IPS-18c (cell line): ENCODE measurements around the gene GCLC.
"Not testable (repeated sequence)": the region's sequence is repeated elsewhere in the genome, so short reads cannot be mapped to it uniquely, and the experiment has no call there.

ENCODE experiments used
- H3K4me3 ChIP-seq: 2 replicates; pipeline ENCODE4 v1.7.0; 2013; ENCODE audit warnings: low read depth, mild to moderate bottlenecking, low read length, moderate library complexity; ENCODE audit not compliant: insufficient read depth
- H3K9me3 ChIP-seq: one replicate; pipeline ENCODE4 v1.6.1; 2013; ENCODE audit warnings: mild to moderate bottlenecking, low read length, moderate library complexity; ENCODE audit not compliant: control insufficient read depth, insufficient read depth

GCLC gene

DNA sequence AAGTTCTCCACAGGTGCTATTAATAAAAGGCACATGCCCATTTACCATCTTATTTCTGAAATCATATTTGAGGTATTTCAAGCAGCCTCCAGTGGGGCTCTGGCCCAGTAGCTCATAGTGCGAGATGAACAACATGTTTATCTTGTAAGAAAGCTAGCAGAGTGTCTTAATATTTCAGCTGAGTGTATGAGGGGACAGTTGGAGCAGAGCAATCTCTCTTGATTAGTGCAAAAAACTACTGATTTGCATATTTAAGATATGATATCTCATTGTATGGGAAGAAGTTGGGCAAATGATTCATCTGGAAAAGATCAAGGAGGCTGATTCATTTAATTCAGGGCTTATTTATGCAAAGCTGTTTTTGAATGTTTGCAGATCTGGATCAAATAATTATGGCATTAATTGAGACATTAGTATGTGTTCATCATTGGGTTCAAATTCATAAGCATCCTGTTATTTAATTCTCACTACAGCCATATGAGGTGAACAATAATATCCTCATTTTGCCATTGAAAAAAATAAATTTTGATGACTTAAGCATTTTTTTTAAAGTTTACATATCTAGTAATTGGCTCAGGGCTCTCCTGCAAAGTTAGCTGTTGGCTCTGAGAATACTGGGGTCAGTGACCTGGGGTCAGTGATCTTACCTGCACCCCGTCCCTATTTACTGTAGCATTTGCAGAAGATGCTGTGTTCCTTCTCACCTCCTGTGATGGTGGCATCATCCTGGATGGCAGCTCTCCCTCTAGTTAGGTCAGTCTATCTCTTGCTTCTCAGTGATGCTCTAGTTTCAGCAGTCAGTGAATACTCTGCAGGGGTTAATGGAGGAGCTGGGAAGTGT, 24.1 kb upstream of the GCLC start:
- no peak overlapping the region for H3K4me3 ChIP-seq
- H3K9me3 ChIP-seq = no peaks in the 10 kb centered on the region

DNA sequence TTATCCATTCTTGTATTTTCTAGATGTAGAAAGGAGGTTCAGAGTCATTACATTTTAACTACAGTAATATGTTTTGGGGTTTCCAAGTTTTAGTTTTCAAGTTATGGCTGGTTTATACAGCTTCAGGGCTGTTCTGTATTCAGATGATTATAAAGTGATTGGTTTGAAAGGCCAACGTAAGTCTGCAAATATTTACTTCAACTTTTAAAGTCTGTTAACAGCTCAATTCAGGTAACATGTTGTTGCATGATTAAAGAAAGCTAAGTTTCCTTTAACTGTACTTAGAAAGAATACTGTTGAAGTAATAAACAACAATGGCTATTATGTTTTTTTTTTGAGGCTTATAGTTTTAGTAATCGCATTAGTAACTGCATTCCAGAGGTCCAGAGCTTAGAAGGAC, 22.8 kb upstream of the GCLC start:
- no peaks in the 10 kb centered on the region for H3K9me3 ChIP-seq

DNA sequence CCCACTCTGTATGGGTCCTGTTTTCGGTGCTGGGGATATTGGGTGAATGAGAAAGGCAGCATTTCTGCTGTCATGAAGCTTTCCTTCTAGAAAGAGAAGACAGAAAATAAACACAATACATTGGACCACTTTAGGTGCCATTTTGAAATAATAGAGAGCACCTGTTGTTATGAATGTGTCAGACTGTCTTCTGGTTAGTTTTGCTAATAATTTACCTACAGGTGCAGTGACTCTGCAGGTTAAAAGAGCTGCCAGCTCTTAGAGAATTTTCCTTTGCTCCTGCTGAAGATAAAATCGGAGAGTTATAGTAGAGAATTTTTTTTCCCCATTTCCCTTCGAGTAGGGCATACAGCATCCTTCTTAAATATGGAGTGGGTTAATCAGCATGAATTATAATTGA, 21.9 kb upstream of the GCLC start:
- Histone ChIP-seq H3K4me3 (no peak overlapping the region), H3K9me3 (no peaks in the 10 kb centered on the region)

More for the DNA sequence above, 22.8 kb upstream of the GCLC start:
- H3K4me3 ChIP-seq = no peak overlapping the region

DNA sequence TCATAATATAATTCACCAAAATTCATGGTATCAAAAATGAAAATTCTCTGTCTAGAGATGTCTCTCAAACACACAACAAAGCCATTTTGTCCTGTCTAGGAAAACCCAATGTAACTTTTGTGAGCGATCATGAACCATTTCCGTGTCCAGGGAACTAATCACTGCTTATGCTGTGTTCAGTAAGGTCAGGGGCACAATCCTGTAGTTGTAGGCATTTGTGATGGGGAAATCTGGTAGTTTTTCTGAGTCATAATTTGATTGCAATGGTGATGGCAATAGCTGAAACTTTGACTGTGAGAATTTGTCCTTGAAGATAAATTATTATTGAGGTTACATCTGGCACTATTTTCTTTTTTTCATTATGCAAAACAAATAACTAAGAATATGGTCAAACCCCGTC, 21.0 kb upstream of the GCLC start:
- Histone ChIP-seq H3K4me3 (no peak overlapping the region), H3K9me3 (no peaks in the 10 kb centered on the region)

- peaks cover 4% of the 10 kb centered on the region for H3K9me3 ChIP-seq
- no peak overlapping the region for H3K4me3 ChIP-seq
Measured at GRCh38 chr6:53564401-53565065, 19.6 kb upstream of the GCLC start.

DNA sequence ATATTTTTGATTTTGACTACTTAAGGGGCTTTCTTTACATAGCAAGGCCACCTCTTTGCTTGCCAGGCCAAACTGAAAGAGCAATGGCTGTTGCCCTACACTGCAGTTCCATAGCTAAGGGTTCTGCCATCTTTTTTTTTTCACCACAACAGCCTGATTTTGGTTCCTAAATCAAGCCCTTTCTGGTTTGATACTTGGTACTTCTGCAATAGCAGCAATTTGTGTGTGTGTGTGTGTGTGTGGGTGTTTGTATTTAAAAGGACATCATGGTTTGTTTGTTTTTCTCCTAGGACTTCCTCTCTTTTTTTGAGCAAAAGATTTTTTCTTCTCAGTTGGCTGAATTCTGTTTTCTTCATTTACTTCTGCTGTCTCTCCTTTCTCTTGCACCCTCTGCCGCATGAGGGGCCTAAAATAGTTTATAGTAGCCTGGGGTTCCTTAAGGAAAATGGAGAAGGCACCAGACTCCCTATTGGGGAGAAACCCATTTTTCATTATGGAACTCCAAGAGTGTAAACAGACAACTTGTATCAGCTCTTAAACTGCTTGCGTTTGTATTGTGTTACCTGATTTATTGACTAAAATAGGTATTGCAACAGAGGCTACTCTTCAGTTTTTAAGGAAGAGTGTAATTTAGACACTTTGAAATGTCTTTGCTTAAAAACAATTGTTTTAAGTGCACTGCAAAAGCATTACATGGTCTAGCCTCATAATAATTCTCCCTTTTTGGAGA, 12.2 kb upstream of the GCLC start:
- Histone ChIP-seq H3K9me3 (peaks cover 4% of the 10 kb centered on the region), H3K4me3 (no peak overlapping the region)

- H3K4me3 ChIP-seq, H3K9me3 ChIP-seq: not testable (repeated sequence)
Measured at GRCh38 chr6:53553600-53553999, 8.7 kb upstream of the GCLC start.

- not testable (repeated sequence) for H3K4me3 ChIP-seq, H3K9me3 ChIP-seq
Measured at GRCh38 chr6:53551681-53552080, 6.8 kb upstream of the GCLC start.

DNA sequence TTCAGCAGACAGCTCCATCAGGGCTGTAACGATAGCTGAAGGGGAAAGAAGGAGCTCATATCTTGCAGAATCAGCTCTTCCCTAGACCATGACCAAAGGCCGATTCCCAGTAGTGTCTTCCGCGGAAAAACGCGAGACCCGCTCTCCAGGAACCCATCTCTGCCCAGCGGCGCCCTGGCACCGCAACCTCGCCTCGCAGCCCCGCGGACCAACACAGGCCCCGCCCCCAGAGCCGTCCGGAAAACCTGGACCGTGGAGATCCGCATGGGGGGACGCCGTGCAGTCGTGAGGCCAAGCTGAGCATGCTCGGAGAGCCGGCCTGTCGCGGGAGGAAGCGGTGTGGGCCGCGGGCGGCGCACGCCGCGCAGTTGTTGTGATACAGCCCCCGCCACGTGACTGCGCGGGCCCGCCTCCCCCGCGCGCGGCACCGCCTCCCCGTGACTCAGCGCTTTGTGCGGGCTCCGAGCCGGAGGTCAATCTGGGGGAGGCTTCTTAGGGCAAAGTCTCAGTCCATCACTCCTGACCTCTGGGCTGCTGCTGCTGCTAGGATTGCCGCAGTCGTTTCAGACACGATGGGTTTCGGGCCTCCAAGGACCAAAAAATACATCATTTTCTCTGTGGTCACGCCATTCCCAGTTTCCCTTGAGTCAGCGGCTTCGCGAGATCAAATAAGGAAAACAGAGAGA, 3.1 kb upstream of the GCLC start:
- no peaks in the 10 kb centered on the region for H3K9me3 ChIP-seq
- peak overlapping the region; percentile 65 for H3K4me3 ChIP-seq

DNA sequence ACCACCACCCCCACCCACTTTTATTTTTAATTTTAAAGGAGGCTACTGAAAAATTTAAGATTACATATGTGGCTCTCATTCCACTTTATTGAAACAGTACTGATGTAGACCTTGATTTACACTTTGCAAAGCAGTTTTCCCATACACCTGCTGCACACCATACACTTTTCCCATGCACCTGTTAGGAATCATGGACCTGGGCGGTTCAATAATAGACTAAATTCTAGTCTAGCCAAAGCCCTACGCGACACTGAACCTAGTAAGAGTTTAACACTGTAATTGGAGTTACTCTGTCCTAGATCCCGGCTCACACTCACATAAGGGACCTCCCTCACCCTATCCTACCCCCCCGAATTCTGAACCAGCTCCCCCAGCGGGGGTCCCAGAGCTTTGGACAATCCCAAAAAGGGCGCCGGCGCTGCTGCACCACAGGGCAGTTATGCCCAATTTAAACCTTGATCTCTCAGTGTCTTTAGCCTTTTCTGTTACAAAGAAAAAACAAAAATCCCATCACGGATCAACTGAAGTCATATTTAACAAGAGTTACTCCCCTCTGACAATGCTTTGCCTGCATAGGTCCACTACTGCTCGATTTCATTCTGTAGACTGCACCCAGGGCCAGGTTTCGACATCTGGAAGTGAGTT, 2.4 kb upstream of the GCLC start:
- Histone ChIP-seq H3K9me3 (no peaks in the 10 kb centered on the region), H3K4me3 (peak overlapping the region; percentile 65)

GRCh38 chr6:53546281-53546680, 1.4 kb upstream of the GCLC start:
- no peak overlapping the region for H3K4me3 ChIP-seq
- no peaks in the 10 kb centered on the region for H3K9me3 ChIP-seq

DNA sequence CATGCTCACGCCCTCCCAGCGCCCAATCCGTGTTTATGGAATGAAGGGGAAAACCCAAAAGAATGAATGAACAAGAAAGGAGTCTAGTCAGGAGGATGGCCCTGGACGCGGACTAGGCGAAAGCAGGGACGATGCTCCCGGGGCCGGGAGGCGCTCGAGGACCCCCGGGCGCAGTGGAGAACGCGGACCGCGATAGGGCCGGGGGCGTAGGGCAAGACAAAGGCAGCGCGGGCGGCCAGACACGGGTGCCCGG, 758 bp downstream of the GCLC start:
- peak overlapping the region; percentile 82 for H3K4me3 ChIP-seq
- no peaks in the 10 kb centered on the region for H3K9me3 ChIP-seq

GRCh38 chr6:53543359-53544216, 1.3 kb downstream of the GCLC start:
- H3K9me3 ChIP-seq = no peaks in the 10 kb centered on the region
- peak overlapping the region; percentile 82 for H3K4me3 ChIP-seq

GRCh38 chr6:53541900-53542299, 3.0 kb downstream of the GCLC start:
- H3K9me3 ChIP-seq = no peaks in the 10 kb centered on the region
- no peak overlapping the region for H3K4me3 ChIP-seq

DNA sequence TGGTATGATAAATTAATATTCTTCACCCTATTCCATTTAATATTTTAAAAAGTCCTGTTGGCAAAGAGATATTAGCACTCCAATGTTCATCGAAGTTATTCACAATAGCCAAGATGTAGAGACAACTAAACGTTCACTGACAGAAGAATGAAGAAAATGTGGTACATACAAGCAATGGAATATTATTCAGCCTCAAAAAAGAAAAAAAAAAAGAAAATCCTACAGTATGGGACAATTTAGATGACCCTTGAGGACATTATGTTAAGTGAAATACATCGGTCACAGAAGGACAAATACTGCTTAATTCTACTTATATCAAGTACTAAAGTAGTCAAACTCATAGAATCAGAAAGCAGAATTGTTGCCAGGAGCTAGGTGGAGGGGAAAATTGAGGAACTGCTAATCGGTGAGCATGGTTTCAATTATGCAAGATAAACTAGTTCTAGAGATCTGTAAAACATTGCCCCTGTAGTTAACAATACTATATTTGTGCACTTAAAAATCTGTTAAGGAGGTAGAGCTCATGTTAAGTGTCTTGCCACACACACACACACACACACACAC, 4.7 kb downstream of the GCLC start:
- no peaks in the 10 kb centered on the region for H3K9me3 ChIP-seq
- H3K4me3 ChIP-seq = no peak overlapping the region

DNA sequence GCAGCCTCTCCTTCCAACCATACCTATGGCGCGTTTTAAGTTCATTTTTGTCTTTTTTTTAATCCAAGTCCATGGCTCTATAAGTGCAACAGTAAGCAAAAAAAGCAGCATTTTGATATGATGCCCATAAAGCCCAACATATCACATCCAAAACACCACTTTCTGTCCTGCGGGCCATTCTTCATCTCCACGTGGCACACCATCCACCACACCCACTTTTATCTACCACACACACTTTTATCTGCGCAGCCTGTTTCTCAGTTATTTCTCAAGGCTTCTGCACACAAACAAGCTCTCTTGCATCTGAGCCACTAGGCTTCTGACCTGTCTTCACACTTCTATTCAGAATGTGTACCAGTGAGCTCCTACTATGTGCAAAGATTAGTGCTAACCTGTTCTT, 5.3 kb downstream of the GCLC start:
- H3K9me3 ChIP-seq = no peaks in the 10 kb centered on the region
- H3K4me3 ChIP-seq = no peak overlapping the region
